ENCODE measurements around the gene LMX1B. TPM values are rescaled to one million over a fixed set of nuclear protein-coding genes. Genes with fewer than 3 reads are reported as not detected.

The LMX1B gene
- total RNA-seq, 1 donor from 2014 or later = 0.26 TPM

DNA sequence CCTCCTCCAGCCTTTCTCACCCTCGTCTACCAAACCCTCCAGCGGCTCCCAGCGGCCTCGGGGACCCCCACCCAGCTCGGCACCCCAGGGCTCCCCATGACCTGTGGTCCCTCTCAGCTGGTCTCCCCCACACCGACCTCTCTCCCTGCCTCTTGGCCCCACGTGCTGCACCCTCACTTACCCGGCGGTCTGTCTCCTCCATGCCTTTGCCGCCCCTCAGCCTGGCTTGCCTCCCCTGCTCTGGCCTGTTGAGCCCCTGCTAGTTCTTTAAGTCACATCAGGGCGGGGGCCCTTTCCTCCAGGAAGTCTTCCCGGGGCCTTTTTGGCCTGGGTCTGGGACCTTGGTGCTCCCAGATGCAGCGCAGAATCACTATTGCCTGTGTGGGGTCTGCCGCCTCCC is 81.5 kb downstream of the LMX1B start:
- TF ChIP-seq, protein P1, sequence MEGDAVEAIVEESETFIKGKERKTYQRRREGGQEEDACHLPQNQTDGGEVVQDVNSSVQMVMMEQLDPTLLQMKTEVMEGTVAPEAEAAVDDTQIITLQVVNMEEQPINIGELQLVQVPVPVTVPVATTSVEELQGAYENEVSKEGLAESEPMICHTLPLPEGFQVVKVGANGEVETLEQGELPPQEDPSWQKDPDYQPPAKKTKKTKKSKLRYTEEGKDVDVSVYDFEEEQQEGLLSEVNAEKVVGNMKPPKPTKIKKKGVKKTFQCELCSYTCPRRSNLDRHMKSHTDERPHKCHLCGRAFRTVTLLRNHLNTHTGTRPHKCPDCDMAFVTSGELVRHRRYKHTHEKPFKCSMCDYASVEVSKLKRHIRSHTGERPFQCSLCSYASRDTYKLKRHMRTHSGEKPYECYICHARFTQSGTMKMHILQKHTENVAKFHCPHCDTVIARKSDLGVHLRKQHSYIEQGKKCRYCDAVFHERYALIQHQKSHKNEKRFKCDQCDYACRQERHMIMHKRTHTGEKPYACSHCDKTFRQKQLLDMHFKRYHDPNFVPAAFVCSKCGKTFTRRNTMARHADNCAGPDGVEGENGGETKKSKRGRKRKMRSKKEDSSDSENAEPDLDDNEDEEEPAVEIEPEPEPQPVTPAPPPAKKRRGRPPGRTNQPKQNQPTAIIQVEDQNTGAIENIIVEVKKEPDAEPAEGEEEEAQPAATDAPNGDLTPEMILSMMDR (IDR thresholded peaks at IDR 0.05; ENCODE audit: unreplicated experiment) = no peak
- no peak for DNase-seq (ENCODE audit: low spot score)
- Mint-ChIP-seq H3K9me3 (ENCODE audit: unreplicated experiment) (no peaks in the 10 kb centered on the region), H3K4me3 (ENCODE audit: unreplicated experiment) (no peak overlapping the region), H3K36me3 (ENCODE audit: low read depth, unreplicated experiment) (no peaks in the 10 kb centered on the region), H3K27me3 (ENCODE audit: unreplicated experiment) (peaks cover 9% of the 10 kb centered on the region), H3K4me1 (ENCODE audit: unreplicated experiment) (no peaks in the 10 kb centered on the region), H3K27ac (ENCODE audit: unreplicated experiment) (no peak overlapping the region)

DNA sequence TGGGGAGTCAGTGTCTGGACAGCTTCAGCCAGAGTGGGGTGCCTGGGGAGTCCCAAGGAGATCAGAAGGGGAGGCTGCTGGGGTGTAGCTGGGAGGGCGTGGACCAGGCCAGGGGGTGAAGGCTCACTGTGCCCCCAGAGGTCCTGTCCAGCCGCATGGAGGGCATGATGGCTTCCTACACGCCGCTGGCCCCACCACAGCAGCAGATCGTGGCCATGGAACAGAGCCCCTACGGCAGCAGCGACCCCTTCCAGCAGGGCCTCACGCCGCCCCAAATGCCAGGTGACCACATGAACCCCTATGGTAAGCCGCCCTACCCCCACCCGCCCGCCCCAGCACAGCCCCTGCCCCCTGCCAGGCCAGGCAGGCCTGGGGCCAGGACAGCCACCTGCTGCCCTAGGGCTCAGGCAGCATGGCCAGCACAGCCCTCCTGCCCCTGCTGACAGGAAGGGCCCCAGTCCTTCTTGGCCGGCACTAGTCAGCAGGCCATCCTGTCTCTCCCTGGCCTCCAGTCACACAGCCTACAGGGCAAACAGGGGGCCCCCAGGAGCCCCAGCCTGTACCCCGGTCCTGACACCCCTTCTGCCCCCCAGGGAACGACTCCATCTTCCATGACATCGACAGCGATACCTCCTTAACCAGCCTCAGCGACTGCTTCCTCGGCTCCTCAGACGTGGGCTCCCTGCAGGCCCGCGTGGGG is 82.1 kb downstream of the LMX1B start:
- H3K4me3 Mint-ChIP-seq (ENCODE audit: unreplicated experiment) = no peak overlapping the region
- peaks cover 9% of the 10 kb centered on the region for H3K27me3 Mint-ChIP-seq (ENCODE audit: unreplicated experiment)
- no peaks in the 10 kb centered on the region for H3K9me3 Mint-ChIP-seq (ENCODE audit: unreplicated experiment)
- no peaks in the 10 kb centered on the region for H3K36me3 Mint-ChIP-seq (ENCODE audit: low read depth, unreplicated experiment)
- DNase-seq (ENCODE audit: low spot score) = no peak
- no peak overlapping the region for H3K27ac Mint-ChIP-seq (ENCODE audit: unreplicated experiment)
- H3K4me1 Mint-ChIP-seq (ENCODE audit: unreplicated experiment) = no peaks in the 10 kb centered on the region
- TF ChIP-seq, protein P1 (IDR thresholded peaks at IDR 0.05; ENCODE audit: unreplicated experiment) = no peak

DNA sequence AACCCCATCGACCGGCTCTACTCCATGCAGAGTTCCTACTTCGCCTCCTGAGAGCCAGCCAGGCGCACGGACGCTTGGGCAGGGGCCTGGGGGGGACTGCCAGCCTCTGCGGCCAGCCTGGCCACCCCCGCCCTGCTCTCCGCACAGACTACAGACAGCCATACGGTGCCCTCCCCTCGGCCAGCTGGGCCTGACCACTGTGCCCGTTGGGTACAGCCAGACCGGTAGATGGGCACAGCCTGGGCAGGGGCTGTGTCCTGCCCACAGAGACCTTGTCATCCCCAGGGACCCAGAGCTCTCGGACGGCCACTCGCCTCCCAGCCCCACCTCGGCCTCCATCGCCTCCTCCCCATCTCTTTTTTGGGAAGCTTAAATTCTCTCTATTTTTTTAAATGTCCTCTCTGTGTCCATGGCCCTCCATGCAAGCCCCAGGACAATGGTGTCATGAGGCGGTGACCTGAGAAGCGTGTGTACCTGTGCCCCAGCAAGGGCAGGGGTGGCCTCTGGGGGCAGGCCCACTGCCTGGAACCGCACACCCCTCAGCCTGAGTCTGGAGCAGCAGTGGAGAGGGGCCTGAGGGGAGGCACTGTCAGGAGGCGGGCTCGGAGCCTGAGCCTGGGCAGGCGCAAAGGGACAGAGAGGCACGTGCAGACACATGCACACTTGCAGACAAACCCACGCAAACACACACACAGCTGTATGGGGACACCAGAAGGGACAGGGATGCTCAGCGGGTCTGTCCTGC is 82.8 kb downstream of the LMX1B start:
- H3K27me3 Mint-ChIP-seq (ENCODE audit: unreplicated experiment) = peaks cover 13% of the 10 kb centered on the region
- no peaks in the 10 kb centered on the region for H3K4me1 Mint-ChIP-seq (ENCODE audit: unreplicated experiment)
- DNase-seq (ENCODE audit: low spot score) = no peak
- H3K4me3 Mint-ChIP-seq (ENCODE audit: unreplicated experiment) = no peak overlapping the region
- H3K9me3 Mint-ChIP-seq (ENCODE audit: unreplicated experiment) = no peaks in the 10 kb centered on the region
- no peak overlapping the region for H3K27ac Mint-ChIP-seq (ENCODE audit: unreplicated experiment)
- TF ChIP-seq, protein P1 (IDR thresholded peaks at IDR 0.05; ENCODE audit: unreplicated experiment) = no peak
- H3K36me3 Mint-ChIP-seq (ENCODE audit: low read depth, unreplicated experiment) = no peaks in the 10 kb centered on the region

DNA sequence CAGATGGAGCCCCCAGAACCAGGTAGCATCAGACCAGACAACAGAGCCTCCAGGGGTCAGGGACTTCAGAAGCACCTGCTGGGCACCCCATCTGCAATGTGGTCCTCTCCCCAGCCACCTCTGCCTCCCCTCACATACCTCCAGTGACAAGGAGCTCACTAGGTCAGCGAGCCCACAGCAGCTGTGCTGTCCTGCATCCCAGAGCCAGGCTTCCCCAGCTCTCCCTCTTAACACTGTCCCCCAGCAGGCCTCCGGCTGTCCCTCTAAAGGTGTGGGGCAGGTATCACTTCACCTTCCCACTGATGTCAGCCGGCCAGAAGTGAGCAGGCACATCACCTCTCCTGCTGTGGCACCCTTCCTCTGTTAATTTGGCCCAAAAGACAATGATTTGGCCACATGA is 83.6 kb downstream of the LMX1B start:
- Mint-ChIP-seq H3K4me3 (ENCODE audit: unreplicated experiment) (no peak overlapping the region), H3K36me3 (ENCODE audit: low read depth, unreplicated experiment) (no peaks in the 10 kb centered on the region)

More for the DNA sequence above, 83.6 kb downstream of the LMX1B start:
- Mint-ChIP-seq H3K9me3 (ENCODE audit: unreplicated experiment) (no peaks in the 10 kb centered on the region), H3K27ac (ENCODE audit: unreplicated experiment) (no peak overlapping the region), H3K27me3 (ENCODE audit: unreplicated experiment) (peaks cover 12% of the 10 kb centered on the region), H3K4me1 (ENCODE audit: unreplicated experiment) (no peaks in the 10 kb centered on the region)
- DNase-seq (ENCODE audit: low spot score) = no peak
- TF ChIP-seq, protein P1 (IDR thresholded peaks at IDR 0.05; ENCODE audit: unreplicated experiment) = no peak

Data from endothelial cell (in vitro differentiated cells).